DMS153 treated with DMSO at 0.1 percent for 48 hours (cell line): ENCODE results near the gene MMP11.

Experiments
- DNase-seq: peaks from one replicate; lab custom pipeline; 2025; ENCODE audit not compliant: unreplicated experiment; lab: John Stamatoyannopoulos, UW

Gene MMP11

DNA sequence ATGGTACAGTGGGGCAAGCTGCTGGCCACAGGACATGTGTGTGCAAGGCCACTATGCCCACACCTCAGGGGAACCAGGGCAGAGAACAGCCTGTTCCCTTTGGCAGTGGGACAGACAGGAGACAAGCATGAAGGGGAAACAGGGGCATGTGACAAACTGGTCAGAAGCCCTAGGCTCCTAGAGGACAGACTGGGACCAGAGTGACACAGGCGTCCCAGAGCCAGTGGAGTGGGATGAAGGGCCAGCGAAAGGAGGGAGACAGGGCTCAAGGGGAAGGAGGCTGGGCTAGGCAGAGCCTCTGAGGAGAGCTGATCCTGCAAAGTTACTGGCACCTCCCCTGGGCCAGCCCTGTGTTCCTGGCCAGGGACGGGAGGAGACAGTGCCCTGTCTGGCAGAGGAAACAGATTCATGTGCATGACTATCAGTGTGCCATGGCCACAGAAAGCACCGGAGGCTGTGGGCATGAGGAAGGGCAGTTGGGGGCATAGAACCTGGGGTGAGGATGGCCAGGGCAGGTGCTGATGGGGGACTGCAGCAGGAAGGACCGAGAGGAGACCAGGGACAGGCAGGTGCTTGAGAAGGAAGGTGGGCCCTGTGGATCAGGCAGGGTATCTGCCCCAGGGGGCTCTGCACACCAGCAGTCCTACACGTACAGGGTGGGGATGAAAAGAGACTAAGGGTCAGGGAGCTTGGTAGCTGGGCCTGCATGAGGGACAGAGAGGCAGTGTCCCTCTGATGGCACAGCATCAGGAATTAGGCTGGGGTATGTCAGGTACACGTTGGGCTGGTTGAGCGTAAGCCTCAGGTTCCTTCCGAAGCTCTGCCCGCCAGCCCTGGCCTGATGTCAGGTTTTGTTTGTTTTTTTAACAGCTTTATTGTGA is 56.4 kb downstream of the MMP11 start:
- DNase-seq, result no peak

GRCh38 chr22:23829845-23830372 is 57.3 kb downstream of the MMP11 start:
- DNase-seq, result no peak

DNA sequence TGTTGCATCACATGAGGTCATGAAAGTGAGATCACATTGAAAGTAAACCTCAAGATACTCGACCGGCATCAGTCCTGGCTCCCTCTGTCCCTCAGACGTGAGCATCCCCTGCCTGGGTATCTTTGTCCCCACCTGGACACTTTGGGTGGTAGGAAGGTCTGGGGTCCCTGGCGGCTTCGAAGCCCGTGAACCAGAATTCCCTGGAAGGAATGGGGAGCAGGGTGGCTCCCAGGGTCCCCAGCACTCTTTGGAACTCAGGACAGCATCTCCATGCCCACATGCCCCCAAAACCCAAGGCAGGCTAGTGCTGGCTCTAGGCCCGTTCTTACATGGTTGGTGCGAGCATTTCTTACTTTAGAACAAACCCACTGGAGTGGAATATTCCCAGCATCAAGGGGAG is 58.6 kb downstream of the MMP11 start:
- no peak for DNase-seq

- DNase-seq, result no peak
Observed at GRCh38 chr22:23831781-23832180, 59.1 kb downstream of the MMP11 start.

GRCh38 chr22:23832226-23833016 is 59.8 kb downstream of the MMP11 start:
- DNase-seq, result no peak

DNA sequence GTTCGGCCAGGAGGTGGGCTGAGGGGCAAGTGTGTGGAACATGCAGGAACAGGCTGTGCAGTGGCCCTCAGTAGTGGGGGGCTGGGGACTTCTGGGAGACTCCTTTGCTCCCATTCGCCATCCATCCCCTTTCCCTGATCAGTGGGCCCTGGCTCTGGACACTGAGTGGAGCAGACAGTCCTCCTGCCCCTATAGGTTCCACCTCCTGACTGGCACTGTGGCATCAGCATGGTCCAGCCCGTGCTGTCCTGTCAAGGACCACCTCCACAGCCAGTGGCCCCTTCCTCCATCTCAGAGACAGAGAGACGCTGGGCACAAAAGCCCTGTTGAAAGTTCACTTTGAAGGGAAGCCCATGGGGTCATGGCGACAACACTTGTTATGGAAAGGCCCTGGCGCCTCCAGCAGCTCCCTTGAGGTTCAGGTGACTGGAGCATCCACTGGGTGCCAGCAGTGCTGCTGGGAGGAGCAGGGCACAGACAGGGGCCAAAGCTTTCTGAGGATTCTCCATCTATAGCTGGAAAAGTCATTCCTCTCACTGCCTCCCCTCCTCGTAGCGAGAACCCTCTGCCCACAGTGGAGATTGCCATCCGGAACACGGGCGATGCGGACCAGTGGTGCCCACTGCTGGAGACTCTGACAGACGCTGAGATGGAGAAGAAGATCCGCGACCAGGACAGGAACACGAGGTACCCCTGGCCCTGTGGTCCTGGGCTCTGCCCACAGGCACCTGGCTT is 60.5 kb downstream of the MMP11 start:
- no peak for DNase-seq
